Keratinocyte (primary cell): ENCODE measurements around the gene SPNS1.

Experiments
- CTCF ChIP-seq, 3 experiments: IDR thresholded peaks in 1 of 3; conservative IDR thresholded peaks in 1 of 3; optimal IDR thresholded peaks in 1 of 3; 2 replicates in 2 of 3; 3 replicates in 1 of 3; pipeline versions ENCODE3 to v1.5.1; 2011; ENCODE audit warnings: low read length in 3 of 3, mild to moderate bottlenecking in 3 of 3, moderate library complexity in 2 of 3, control low read depth in 1 of 3, inconsistent platforms in 1 of 3; ENCODE audit not compliant: insufficient read depth in 2 of 3; ENCODE audit errors: extremely low read depth in 1 of 3
- EZH2 ChIP-seq: IDR thresholded peaks from one replicate; pipeline ENCODE4 v1.6.1; 2012; ENCODE audit warnings: inconsistent platforms, mild to moderate bottlenecking, low read length, moderate library complexity

GRCh38 chr16:29025218-29025617 lies 50.6 kb downstream of the SPNS1 start:
- TF ChIP-seq CTCF (optimal IDR thresholded peaks at IDR 0.05 in 1 of 3, IDR thresholded peaks at IDR 0.05 in 1 of 3, conservative IDR thresholded peaks at IDR 0.05 in 1 of 3; ENCODE audit: extremely low read depth in 1 of 3, insufficient read depth in 2 of 3, low read length in 3 of 3) (no peak), EZH2 (no peak)
